Neural cell (in vitro differentiated cells): ENCODE data around the gene ZSCAN5A. TPM values are rescaled to one million over a fixed set of nuclear protein-coding genes. Genes with fewer than 3 reads are reported as not detected.
A peak's percentile ranks its signal among the peaks of the same experiment; 100 is the strongest.

Experiments used
- H2AFZ ChIP-seq: fragments of 200-600, 300-800 bp; sonication (generic), shearing (Covaris generic); 2 replicates; pipeline ENCODE4 v1.6.0; 2014; ENCODE audit warnings: low read depth, mild to moderate bottlenecking, antibody characterized with exemption, low read length, moderate library complexity
- H3F3A ChIP-seq: fragments of 200-600 bp; shearing (Covaris generic); 2 replicates; pipeline ENCODE4 v1.6.1; 2016; ENCODE audit warnings: mild to moderate bottlenecking, moderate library complexity, mixed read lengths, antibody characterized with exemption, low read length; ENCODE audit not compliant: insufficient read depth, poor library complexity, severe bottlenecking
- H3K27ac ChIP-seq: fragments of 200-600, 300-800 bp; sonication (generic), shearing (Covaris generic); 2 replicates; pipeline ENCODE4 v1.5.1; 2014; ENCODE audit warnings: mild to moderate bottlenecking, low read length, moderate library complexity
- H3K27me3 ChIP-seq: fragments of 300-800, 200-600 bp; sonication (generic), shearing (Covaris generic); 2 replicates; pipeline ENCODE4 v1.6.0; 2014; ENCODE audit warnings: mild to moderate bottlenecking, low read depth, low read length, moderate library complexity; ENCODE audit not compliant: insufficient read depth
- H3K36me3 ChIP-seq: fragments of 300-800, 200-600 bp; sonication (generic), shearing (Covaris generic); 2 replicates; pipeline ENCODE4 v1.5.1; 2014; ENCODE audit warnings: mild to moderate bottlenecking, antibody characterized with exemption, low read length, moderate library complexity; ENCODE audit not compliant: insufficient read depth
- H3K4me2 ChIP-seq: fragments of 300-800, 200-600 bp; sonication (generic), shearing (Covaris generic); 2 replicates; pipeline ENCODE4 v1.6.0; 2014; ENCODE audit warnings: mild to moderate bottlenecking, low read length
- H3K4me3 ChIP-seq: fragments of 300-800, 200-600 bp; sonication (generic), shearing (Covaris generic); 2 replicates; pipeline ENCODE4 v1.5.1; 2014; ENCODE audit warnings: mild to moderate bottlenecking, low read length, moderate library complexity
- H3K79me2 ChIP-seq: fragments of 200-600 bp; shearing (Covaris generic); replicated peaks from 2 replicates; pipeline ENCODE4 v1.6.0; 2014; ENCODE audit warnings: mild to moderate bottlenecking, low read length, moderate library complexity; ENCODE audit not compliant: insufficient read depth
- H3K9ac ChIP-seq: fragments of 300-800, 200-600 bp; sonication (generic), shearing (Covaris generic); 2 replicates; pipeline ENCODE4 v1.6.1; 2016; ENCODE audit warnings: mild to moderate bottlenecking, low read length, mixed read lengths
- H3K9me2 ChIP-seq: fragments of 200-600 bp; shearing (Covaris generic); 2 replicates; pipeline ENCODE4 v1.6.1; 2016; ENCODE audit warnings: mild to moderate bottlenecking, low read length, mixed read lengths; ENCODE audit not compliant: insufficient read depth
- H3K9me3 ChIP-seq: fragments of 200-600, 300-800 bp; sonication (generic), shearing (Covaris generic); 2 replicates; pipeline ENCODE4 v1.6.1; 2016; ENCODE audit warnings: mild to moderate bottlenecking, mixed run types, low read length, moderate library complexity, mixed read lengths
- H4K20me1 ChIP-seq: fragments of 200-600 bp; shearing (Covaris generic); 2 replicates; pipeline ENCODE4 v1.6.1; 2016; ENCODE audit warnings: mild to moderate bottlenecking, mixed run types; ENCODE audit not compliant: insufficient read depth
- CTCF ChIP-seq: fragments of 450-650 bp; IDR thresholded peaks from 2 replicates; pipeline ENCODE4 v1.5.1; 2014; ENCODE audit warnings: antibody characterized with exemption, mild to moderate bottlenecking, moderate library complexity; ENCODE audit not compliant: poor library complexity, severe bottlenecking
- EP300 ChIP-seq: fragments of 450-650 bp; conservative IDR thresholded peaks from 2 replicates; pipeline ENCODE4 v1.6.1; 2014; ENCODE audit warnings: antibody characterized with exemption, mild to moderate bottlenecking, moderate library complexity; ENCODE audit not compliant: poor library complexity, severe bottlenecking
- EZH2 ChIP-seq: fragments of 200-600, 300-800 bp; shearing (Covaris generic), sonication (generic); IDR thresholded peaks from 2 replicates; pipeline ENCODE4 v1.6.1; 2014; ENCODE audit warnings: antibody characterized with exemption, low read length, borderline replicate concordance, mild to moderate bottlenecking; ENCODE audit not compliant: insufficient read depth, poor library complexity, severe bottlenecking
- MXI1 ChIP-seq: fragments of 450-650 bp; conservative IDR thresholded peaks from 2 replicates; pipeline ENCODE4 v1.6.1; 2014; ENCODE audit warnings: antibody characterized with exemption, mild to moderate bottlenecking; ENCODE audit not compliant: poor library complexity, severe bottlenecking
- POLR2AphosphoS5 ChIP-seq: IDR thresholded peaks from 2 replicates; pipeline ENCODE4 v1.6.1; 2012
- RAD21 ChIP-seq: fragments of 450-650 bp; conservative IDR thresholded peaks from 2 replicates; pipeline ENCODE4 v1.6.1; 2014; ENCODE audit warnings: antibody characterized with exemption, mild to moderate bottlenecking, moderate library complexity
- SMC3 ChIP-seq: fragments of 450-650 bp; conservative IDR thresholded peaks from 2 replicates; pipeline ENCODE4 v1.6.1; 2014; ENCODE audit warnings: antibody characterized with exemption, mild to moderate bottlenecking, moderate library complexity; ENCODE audit not compliant: poor library complexity
- TAF1 ChIP-seq: IDR thresholded peaks from 2 replicates; pipeline ENCODE4 v1.6.1; 2012; ENCODE audit warnings: low read depth
- polyA plus RNA-seq: library from polyadenylated mRNA; depleted of rRNA; stranded (reverse); fragments of >200 nt; gene quantifications from 2 replicates; pipeline ENCODE4 v1.2.3, GENCODE V29; 2014
- TF ChIP-seq, protein P1 (sequence below): IDR thresholded peaks from 2 replicates; pipeline ENCODE4 v1.6.1; 2012; ENCODE audit warnings: borderline replicate concordance

Gene ZSCAN5A
- polyA plus RNA-seq, 1 donor from 2014 or later = 9.2 TPM

GRCh38 chr19:56310462-56310861, 4.2 kb downstream of the ZSCAN5A start:
- no peaks in the 10 kb centered on the region for H3K9me2 ChIP-seq
- no peaks in the 10 kb centered on the region for H3K36me3 ChIP-seq
- H3K4me3 ChIP-seq = no peak overlapping the region
- H3K4me2 ChIP-seq = no peak overlapping the region
- H2AFZ ChIP-seq = no peak overlapping the region
- no peaks in the 10 kb centered on the region for H3K27me3 ChIP-seq
- peaks cover 5% of the 10 kb centered on the region for H3K79me2 ChIP-seq
- peaks cover 3% of the 10 kb centered on the region for H3F3A ChIP-seq
- TF ChIP-seq SMC3 = no peak
- no peak for TF ChIP-seq EZH2
- TF ChIP-seq MXI1 = no peak
- no peak for TF ChIP-seq TAF1
- TF ChIP-seq, protein P1, sequence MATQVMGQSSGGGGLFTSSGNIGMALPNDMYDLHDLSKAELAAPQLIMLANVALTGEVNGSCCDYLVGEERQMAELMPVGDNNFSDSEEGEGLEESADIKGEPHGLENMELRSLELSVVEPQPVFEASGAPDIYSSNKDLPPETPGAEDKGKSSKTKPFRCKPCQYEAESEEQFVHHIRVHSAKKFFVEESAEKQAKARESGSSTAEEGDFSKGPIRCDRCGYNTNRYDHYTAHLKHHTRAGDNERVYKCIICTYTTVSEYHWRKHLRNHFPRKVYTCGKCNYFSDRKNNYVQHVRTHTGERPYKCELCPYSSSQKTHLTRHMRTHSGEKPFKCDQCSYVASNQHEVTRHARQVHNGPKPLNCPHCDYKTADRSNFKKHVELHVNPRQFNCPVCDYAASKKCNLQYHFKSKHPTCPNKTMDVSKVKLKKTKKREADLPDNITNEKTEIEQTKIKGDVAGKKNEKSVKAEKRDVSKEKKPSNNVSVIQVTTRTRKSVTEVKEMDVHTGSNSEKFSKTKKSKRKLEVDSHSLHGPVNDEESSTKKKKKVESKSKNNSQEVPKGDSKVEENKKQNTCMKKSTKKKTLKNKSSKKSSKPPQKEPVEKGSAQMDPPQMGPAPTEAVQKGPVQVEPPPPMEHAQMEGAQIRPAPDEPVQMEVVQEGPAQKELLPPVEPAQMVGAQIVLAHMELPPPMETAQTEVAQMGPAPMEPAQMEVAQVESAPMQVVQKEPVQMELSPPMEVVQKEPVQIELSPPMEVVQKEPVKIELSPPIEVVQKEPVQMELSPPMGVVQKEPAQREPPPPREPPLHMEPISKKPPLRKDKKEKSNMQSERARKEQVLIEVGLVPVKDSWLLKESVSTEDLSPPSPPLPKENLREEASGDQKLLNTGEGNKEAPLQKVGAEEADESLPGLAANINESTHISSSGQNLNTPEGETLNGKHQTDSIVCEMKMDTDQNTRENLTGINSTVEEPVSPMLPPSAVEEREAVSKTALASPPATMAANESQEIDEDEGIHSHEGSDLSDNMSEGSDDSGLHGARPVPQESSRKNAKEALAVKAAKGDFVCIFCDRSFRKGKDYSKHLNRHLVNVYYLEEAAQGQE = no peak
- no peak for TF ChIP-seq RAD21
- no peak for TF ChIP-seq POLR2AphosphoS5
- TF ChIP-seq CTCF = no peak
- no peak for TF ChIP-seq EP300
- H4K20me1 ChIP-seq = no peaks in the 10 kb centered on the region
- no peak overlapping the region for H3K27ac ChIP-seq
- no peak overlapping the region for H3K9ac ChIP-seq
- no peaks in the 10 kb centered on the region for H3K9me3 ChIP-seq

DNA sequence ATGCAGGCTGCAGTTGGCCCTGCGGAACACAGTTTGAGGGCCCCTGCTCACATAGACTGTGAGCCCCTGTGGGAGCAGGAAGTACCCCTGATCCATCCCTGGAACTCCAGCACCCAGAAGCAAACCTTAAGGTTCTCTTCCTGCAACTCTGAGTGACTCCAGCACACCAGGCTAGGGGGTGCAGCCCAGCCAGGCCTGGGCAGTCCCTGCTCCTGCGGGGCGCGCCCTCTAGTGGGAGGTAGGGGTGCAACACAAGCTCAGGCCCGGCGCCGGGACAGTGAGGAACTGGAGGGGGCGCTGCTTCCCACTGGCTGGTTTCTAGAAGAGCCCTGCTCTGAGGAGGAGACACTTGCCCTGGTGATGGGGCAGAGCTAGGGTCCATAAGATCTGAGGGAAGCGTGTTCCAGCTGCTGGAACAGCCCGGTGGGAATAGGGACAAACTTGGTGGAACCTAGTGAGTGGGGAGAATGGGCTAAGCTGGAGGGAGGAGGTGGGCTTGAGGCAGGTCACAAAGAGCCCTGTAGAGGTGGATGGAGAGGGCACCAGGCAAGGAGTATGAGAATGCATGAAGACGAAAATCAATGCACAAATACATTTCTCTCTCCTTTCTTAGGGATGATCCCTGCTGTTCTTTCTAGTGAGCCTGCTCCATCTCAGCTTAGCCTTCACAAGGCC, 5.0 kb downstream of the ZSCAN5A start:
- Histone ChIP-seq H3K27ac (no peak overlapping the region), H3K79me2 (peaks cover 5% of the 10 kb centered on the region)
- TF ChIP-seq CTCF = peak; percentile 19
- no peak for TF ChIP-seq EZH2

More for the DNA sequence above, 5.0 kb downstream of the ZSCAN5A start:
- Histone ChIP-seq H3K36me3 (no peaks in the 10 kb centered on the region), H3K27me3 (no peaks in the 10 kb centered on the region), H3K9me2 (no peaks in the 10 kb centered on the region), H3K9ac (no peak overlapping the region), H3K9me3 (no peaks in the 10 kb centered on the region), H3K4me2 (no peak overlapping the region), H3F3A (peaks cover 3% of the 10 kb centered on the region), H4K20me1 (no peaks in the 10 kb centered on the region), H3K4me3 (no peak overlapping the region), H2AFZ (no peak overlapping the region)
